Stimulated activated CD4-positive, alpha-beta T cell treated with anti-CD3 and anti-CD28 coated beads, TNF-alpha, amount 100 ng/mL, for 1 hour (primary cell): ENCODE measurements around the gene RCOR1.
"Not testable (repeated sequence)": the region's sequence is repeated elsewhere in the genome, so short reads cannot be mapped to it uniquely, and the experiment has no call there.

Experiments used
- DNase-seq, 3 donors: peaks; one replicate each; pipeline ENCODE4 v3.0.0-alpha.2; 2020; ENCODE audit warnings: low read depth in 3 of 3, low spot score in 1 of 3

The RCOR1 gene

GRCh38 chr14:102570334-102570995, 22.0 kb upstream of the RCOR1 start:
- DNase-seq = no peak

GRCh38 chr14:102571043-102571442, 21.4 kb upstream of the RCOR1 start:
- no peak for DNase-seq

GRCh38 chr14:102571478-102572042, 20.9 kb upstream of the RCOR1 start:
- no peak for DNase-seq

GRCh38 chr14:102573161-102573560, 19.3 kb upstream of the RCOR1 start:
- not testable (repeated sequence) for DNase-seq

- DNase-seq = no peak
Observed at GRCh38 chr14:102573591-102574046, 18.8 kb upstream of the RCOR1 start.

- no peak for DNase-seq
Observed at GRCh38 chr14:102574281-102575159, 17.9 kb upstream of the RCOR1 start.

GRCh38 chr14:102575160-102575845, 17.1 kb upstream of the RCOR1 start:
- DNase-seq = no peak

GRCh38 chr14:102575846-102576428, 16.5 kb upstream of the RCOR1 start:
- DNase-seq = not testable (repeated sequence)

GRCh38 chr14:102578821-102579220, 13.6 kb upstream of the RCOR1 start:
- DNase-seq = no peak

GRCh38 chr14:102579696-102580549, 12.5 kb upstream of the RCOR1 start:
- no peak for DNase-seq

- DNase-seq = no peak
Observed at GRCh38 chr14:102580550-102581110, 11.8 kb upstream of the RCOR1 start.

- DNase-seq = no peak
Observed at GRCh38 chr14:102581193-102581592, 11.3 kb upstream of the RCOR1 start.

- DNase-seq = no peak
Observed at GRCh38 chr14:102583726-102584125, 8.7 kb upstream of the RCOR1 start.

GRCh38 chr14:102584871-102585869, 7.3 kb upstream of the RCOR1 start:
- DNase-seq = no peak

GRCh38 chr14:102586420-102587104, 5.9 kb upstream of the RCOR1 start:
- DNase-seq = no peak

GRCh38 chr14:102588821-102589220, 3.6 kb upstream of the RCOR1 start:
- DNase-seq = no peak

- DNase-seq = no peak
Observed at GRCh38 chr14:102589761-102590290, 2.6 kb upstream of the RCOR1 start.

GRCh38 chr14:102590667-102591099, 1.8 kb upstream of the RCOR1 start:
- no peak for DNase-seq
